HepG2 (cell line): ENCODE data around the gene NUDT14. TPM values are rescaled to one million over a fixed set of nuclear protein-coding genes. Genes with fewer than 3 reads are reported as not detected.

Experiments used
- ATAC-seq: fragments of 200-7000 bp; cut with Tn5 transposase; 3 replicates; pipeline ENCODE4 v1.9.1; 2020; ENCODE audit warnings: mild to moderate bottlenecking, moderate library complexity
- BruUV-seq: library from RNA; stranded (reverse); fragments of 400-500 nt; replicated peaks from 2 replicates; lab custom pipeline; 2021; lab: Mats Ljungman, UMichigan
- CTCF ChIA-PET: fragments of 300-600 bp; formaldehyde crosslinking; extraction: SDS; loops from one replicate; lab custom pipeline; 2021; ENCODE audit warnings: low total read pairs, inconsistent platforms, low intra/inter-chr PET ratio; lab: Yijun Ruan, JAX
- POLR2A ChIA-PET: fragments of 350-600 bp; sonication (Branson Sonifier 250); formaldehyde crosslinking; loops from one replicate; lab custom pipeline; 2020; ENCODE audit warnings: antibody characterized with exemption, inconsistent platforms; lab: Yijun Ruan, JAX
- DNase-seq: peaks from one replicate; pipeline ENCODE4 v3.0.0-alpha.2; 2015; ENCODE audit warnings: low spot score
- FAIRE-seq: peaks from 3 replicates; lab custom pipeline; 2011; peaks lifted over from hg19 to GRCh38; lab: Jason Lieb, UNC
- H2AFZ ChIP-seq: one replicate; pipeline ENCODE4 v1.6.1; 2011; ENCODE audit warnings: low read length, inconsistent platforms
- H3K27ac ChIP-seq: fragments of 300-600 bp; 3 replicates; pipeline ENCODE4 v1.8.0; 2011; ENCODE audit warnings: mixed run types, mild to moderate bottlenecking, mixed read lengths, low read length, inconsistent platforms; ENCODE audit not compliant: insufficient read depth; ENCODE audit errors: extremely low read length
- H3K27me3 ChIP-seq, 2 experiments: fragments of 200-600 bp in 1 of 2; 2 replicates in 1 of 2; 3 replicates in 1 of 2; pipeline versions ENCODE4 v1.6.0 to v1.8.0; 2011; ENCODE audit warnings: low read length in 2 of 2, mild to moderate bottlenecking in 2 of 2, moderate library complexity in 2 of 2, inconsistent platforms in 1 of 2; ENCODE audit not compliant: insufficient read depth in 2 of 2, control insufficient read depth in 1 of 2
- H3K36me3 ChIP-seq, 2 experiments: fragments of 200-600 bp in 1 of 2; replicated peaks in 1 of 2; 2 replicates in 1 of 2; 3 replicates in 1 of 2; pipeline versions ENCODE4 v1.5.1 to v1.8.0; 2011; ENCODE audit warnings: low read length in 2 of 2, inconsistent platforms in 1 of 2; ENCODE audit not compliant: insufficient read depth in 2 of 2, control insufficient read depth in 1 of 2
- H3K4me1 ChIP-seq: 2 replicates; pipeline ENCODE4 v1.5.1; 2012; ENCODE audit warnings: low read length, inconsistent platforms; ENCODE audit not compliant: insufficient read depth
- H3K4me2 ChIP-seq: 2 replicates; pipeline ENCODE4 v1.6.0; 2011; ENCODE audit warnings: low read depth, low read length, inconsistent platforms
- H3K4me3 ChIP-seq, 3 experiments: fragments of 200-600 bp in 1 of 3; sonication (generic), shearing (Covaris generic) in 1 of 3; replicated peaks in 1 of 3; 2 replicates each; pipeline ENCODE4 v1.5.1; 2011 to 2016; ENCODE audit warnings: low read length in 3 of 3, inconsistent platforms in 2 of 3, low read depth in 2 of 3, mild to moderate bottlenecking in 2 of 3, control low read depth in 1 of 3, mixed read lengths in 1 of 3; ENCODE audit not compliant: insufficient read depth in 1 of 3
- H3K79me2 ChIP-seq: one replicate; pipeline ENCODE4 v1.6.1; 2011; ENCODE audit warnings: low read length, inconsistent platforms; ENCODE audit not compliant: insufficient read depth
- H3K9ac ChIP-seq: 2 replicates; pipeline ENCODE4 v1.6.0; 2011; ENCODE audit warnings: mild to moderate bottlenecking, low read depth, low read length, inconsistent platforms; ENCODE audit not compliant: insufficient read depth
- H3K9me3 ChIP-seq: 2 replicates; pipeline ENCODE4 v1.5.1; 2012; ENCODE audit warnings: mild to moderate bottlenecking, low read length
- H4K20me1 ChIP-seq: 2 replicates; pipeline ENCODE4 v1.6.0; 2011; ENCODE audit warnings: inconsistent platforms, mild to moderate bottlenecking, low read length, moderate library complexity; ENCODE audit not compliant: insufficient read depth
- ATF2 ChIP-seq: sonication (generic); formaldehyde crosslinking; IDR thresholded peaks from 2 replicates; pipeline ENCODE4 v1.4.0; 2020; ENCODE audit warnings: missing genetic modification reagents
- CENPBD1 ChIP-seq: sonication (generic); formaldehyde crosslinking; IDR thresholded peaks from 2 replicates; pipeline ENCODE4 v1.8.0; 2022; ENCODE audit warnings: missing genetic modification reagents, low read depth, mild to moderate bottlenecking, borderline replicate concordance
- CENPT ChIP-seq: sonication (generic); formaldehyde crosslinking; IDR thresholded peaks from 2 replicates; pipeline ENCODE4 v1.8.0; 2022; ENCODE audit warnings: low read depth, mild to moderate bottlenecking, moderate library complexity, missing genetic modification reagents
- E2F2 ChIP-seq: sonication (generic); formaldehyde crosslinking; IDR thresholded peaks from 2 replicates; pipeline ENCODE4 v1.4.0; 2020; ENCODE audit warnings: missing genetic modification reagents, borderline replicate concordance
- GMEB1 ChIP-seq: sonication (generic); formaldehyde crosslinking; IDR thresholded peaks from 2 replicates; pipeline ENCODE4 v1.5.1; 2020; ENCODE audit warnings: missing genetic modification reagents, mild to moderate bottlenecking, borderline replicate concordance
- HCFC1 ChIP-seq: fragments of 150-350 bp; IDR thresholded peaks from 2 replicates; pipeline ENCODE4 v1.6.1; 2014; ENCODE audit warnings: low read depth, low read length
- HMGA1 ChIP-seq: sonication (generic); formaldehyde crosslinking; conservative IDR thresholded peaks from 2 replicates; pipeline ENCODE4 v1.4.0; 2020; ENCODE audit warnings: missing genetic modification reagents
- HNF4A ChIP-seq: sonication (generic); formaldehyde crosslinking; IDR thresholded peaks from 2 replicates; pipeline ENCODE4 v1.4.0; 2020; ENCODE audit warnings: missing genetic modification reagents
- PRPF4 ChIP-seq: fragments of 200-400 bp; formaldehyde crosslinking; IDR thresholded peaks from 2 replicates; pipeline ENCODE4 v1.6.1; 2016; ENCODE audit warnings: low read length, low read depth; ENCODE audit not compliant: poor library complexity, severe bottlenecking
- SMAD9 ChIP-seq: sonication (generic); formaldehyde crosslinking; IDR thresholded peaks from 2 replicates; pipeline ENCODE4 v1.5.1; 2020; ENCODE audit warnings: mild to moderate bottlenecking, missing genetic modification reagents
- ZBTB8A ChIP-seq: sonication (generic); formaldehyde crosslinking; IDR thresholded peaks from 2 replicates; pipeline ENCODE4 v1.4.0; 2020; ENCODE audit warnings: mild to moderate bottlenecking, low read depth, missing genetic modification reagents, borderline replicate concordance
- ZFP1 ChIP-seq: IDR thresholded peaks from 2 replicates; pipeline ENCODE4 v1.6.1; 2016
- ZNF280D ChIP-seq: sonication (generic); formaldehyde crosslinking; IDR thresholded peaks from 2 replicates; pipeline ENCODE4 v1.5.1; 2020; ENCODE audit warnings: mild to moderate bottlenecking, missing genetic modification reagents
- ZNF710 ChIP-seq: sonication (generic); formaldehyde crosslinking; IDR thresholded peaks from 2 replicates; pipeline ENCODE4 v1.5.0; 2020; ENCODE audit warnings: mild to moderate bottlenecking, missing genetic modification reagents, borderline replicate concordance
- WGBS: methylation state at CpG from one replicate; pipeline ENCODE4 v1.1.6; 2017; ENCODE audit warnings: low lambda C conversion rate; 5-methylcytosine and 5-hydroxymethylcytosine counted together
- in situ Hi-C: cut with HindIII; loops from 2 replicates; pipeline ENCODE4 v1.10.0; 2017; ENCODE audit warnings: low pct_unique_long_range_greater_than_20kb; ENCODE audit not compliant: extremely low pct_ligation_motif_present
- intact Hi-C: fragments of 100-400 bp; cut with micrococcal nuclease; formaldehyde crosslinking; loops from one replicate; pipeline ENCODE4 v1.10.0; 2022; ENCODE audit not compliant: unreplicated experiment
- polyA plus RNA-seq, 8 experiments: library from polyadenylated mRNA; depleted of rRNA in 3 of 8; stranded (reverse) in 7 of 8; unstranded in 1 of 8; fragments of >200 nt; fragmentation: Illumina TruSeq in 4 of 8; extraction: Trizol in 4 of 8; gene quantifications; 2 replicates each; pipeline versions ENCODE4 v1.2.1 to v1.2.3, GENCODE V29; 2011 to 2016; ENCODE audit warnings: low read depth in 4 of 8, missing spikeins in 1 of 8, mixed read lengths in 1 of 8; ENCODE audit not compliant: insufficient read depth in 1 of 8
- total RNA-seq, 5 experiments: library from RNA; depleted of rRNA; stranded (reverse); fragments of >200 nt; fragmentation: Illumina TruSeq; extraction: Trizol; gene quantifications; 2 replicates each; pipeline ENCODE4 v1.2.3, GENCODE V29; 2016; ENCODE audit warnings: low read depth in 1 of 5

Gene NUDT14
- total and polyA plus RNA-seq, 2 of the 13 experiments (the other 11 are each of a cell fraction or from before 2014, with no cell fraction given): 5.8 to 6.1 TPM

GRCh38 chr14:105179191-105179590 lies 1.9 kb downstream of the NUDT14 start (continued):
- no peak for TF ChIP-seq GMEB1
- no peak for TF ChIP-seq ZNF280D
- no peak for TF ChIP-seq ATF2 (CRISPR knock-in tag)
- no peak for TF ChIP-seq CENPBD1 (CRISPR knock-in tag)
- TF ChIP-seq HNF4A (CRISPR knock-in tag): no peak
- TF ChIP-seq CENPT (CRISPR knock-in tag): no peak

- no TSS peak for BruUV-seq
- no peak overlapping the region for H3K4me2 ChIP-seq
- no peak overlapping the region for H3K4me3 ChIP-seq
- CTCF ChIA-PET: no interaction called here
- intact Hi-C loops (no loop called here), in situ Hi-C loops (no loop called here)
- POLR2A ChIA-PET: no interaction called here
- no peak for ATAC-seq
- peaks cover 19% of the 10 kb centered on the region; the same call in 1 of the 2 replicates for H3K4me1 ChIP-seq
- H4K20me1 ChIP-seq: 0 out of 2 replicates have a peak, but pooled peaks cover 3% of the 10 kb centered on the region
- no peak for FAIRE-seq
- H2AFZ ChIP-seq: no peak overlapping the region
- H3K27ac ChIP-seq: no peak overlapping the region
- no peaks in the 10 kb centered on the region for H3K36me3 ChIP-seq
- no peak for DNase-seq
- no peaks in the 10 kb centered on the region for H3K9me3 ChIP-seq
- no peak overlapping the region for H3K9ac ChIP-seq
- 89% methylated on average over 7 of the region's 11 CpGs for WGBS
- peaks cover 16 to 84% of the 10 kb centered on the region in 2 experiments for H3K27me3 ChIP-seq
- H3K79me2 ChIP-seq: no peaks in the 10 kb centered on the region
- TF ChIP-seq PRPF4 (no peak), ZNF710 (CRISPR knock-in tag) (no peak), E2F2 (no peak), ZBTB8A (CRISPR knock-in tag) (no peak), SMAD9 (no peak), HMGA1 (CRISPR knock-in tag) (no peak), HCFC1 (no peak), ZFP1 (CRISPR knock-in tag) (no peak)
Observed at GRCh38 chr14:105178868-105179140, 2.3 kb downstream of the NUDT14 start.
